Stimulated activated CD8-positive, alpha-beta memory T cell treated with anti-CD3 and anti-CD28 coated beads, Interleukin-12 subunit alpha, Interleukin-12 subunit beta, amount 100 ng/mL, for 4 hours (primary cell): ENCODE results near the gene LTF.
"Not testable (repeated sequence)": the region's sequence is repeated elsewhere in the genome, so short reads cannot be mapped to it uniquely, and the experiment has no call there.

Experiments
- DNase-seq: peaks from one replicate; pipeline ENCODE4 v3.0.0-alpha.2; 2020; ENCODE audit warnings: low read depth

Gene LTF

GRCh38 chr3:46393554-46394434 is 70.9 kb downstream of the LTF start:
- DNase-seq = no peak

DNA sequence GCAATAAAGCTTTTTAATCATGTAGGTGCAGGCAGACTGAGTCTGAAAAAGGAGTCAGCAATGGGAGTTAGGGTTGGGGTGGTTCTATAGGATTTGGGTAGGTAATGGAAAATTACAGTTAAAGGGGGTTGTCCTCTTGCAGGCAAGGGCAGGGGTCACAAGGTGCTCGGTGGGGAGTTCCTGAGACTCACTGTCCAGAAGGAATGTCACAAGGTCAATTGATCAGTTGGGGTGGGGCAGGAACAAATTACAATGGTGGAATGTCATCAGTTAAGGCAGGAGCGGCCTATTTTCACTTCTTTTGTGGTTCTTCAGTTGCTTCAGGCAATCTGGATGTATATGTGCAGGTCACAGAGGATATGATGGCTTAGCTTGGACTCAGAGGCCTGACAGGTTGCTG is 71.7 kb downstream of the LTF start:
- no peak for DNase-seq

GRCh38 chr3:46391526-46391925 is 73.2 kb downstream of the LTF start:
- not testable (repeated sequence) for DNase-seq

- no peak for DNase-seq
These were observed 75.4 kb downstream of the LTF start for GRCh38 chr3:46389306-46389705.

DNA sequence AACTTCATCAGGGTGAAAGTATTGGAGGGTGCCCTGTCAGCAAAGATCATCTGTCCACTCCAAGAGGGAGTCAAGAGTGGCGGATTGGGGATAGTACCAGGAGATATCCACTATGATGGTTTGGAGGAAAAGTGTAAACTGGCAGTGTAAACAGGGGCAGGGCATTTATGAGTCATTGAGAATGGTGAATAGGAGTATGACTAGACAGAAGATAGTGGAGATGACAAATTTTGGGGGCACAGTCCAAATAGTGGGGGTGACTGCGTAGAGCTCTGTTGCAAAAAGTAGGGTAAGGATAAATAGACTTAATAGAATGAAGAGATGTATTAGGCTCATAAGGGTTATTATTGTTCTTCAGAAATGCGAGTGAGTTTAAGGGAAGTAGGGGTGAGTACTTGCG is 75.9 kb downstream of the LTF start:
- DNase-seq = not testable (repeated sequence)

DNA sequence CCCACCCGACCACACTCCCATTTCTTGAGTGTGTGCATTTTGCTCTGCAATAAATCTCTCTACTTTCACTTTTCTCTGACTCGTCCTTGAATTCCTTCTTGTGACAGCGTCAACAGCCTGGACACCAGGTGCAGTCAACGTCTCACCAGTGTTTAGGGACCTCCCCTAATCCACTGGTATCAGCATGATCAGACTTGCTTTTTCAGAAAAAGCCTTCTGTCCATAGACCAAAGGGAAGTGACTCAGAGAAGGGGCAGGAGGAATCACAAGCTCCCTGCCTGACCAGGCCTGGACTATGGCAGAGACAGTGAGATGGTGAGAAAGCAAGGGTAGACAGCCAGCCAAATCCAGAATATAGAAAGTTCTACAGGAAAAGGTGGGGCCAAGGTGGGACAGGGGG is 78.5 kb downstream of the LTF start:
- no peak for DNase-seq
